Activated T-cell treated with anti-CD3 and anti-CD28 coated beads, Interleukin-2, amount 50 U/mL, for 24 hours (primary cell): ENCODE data around the gene TRAPPC6A.

ENCODE experiments used
- DNase-seq: peaks from one replicate; pipeline ENCODE4 v3.0.0-alpha.2; 2020
- H3K27ac Mint-ChIP-seq: 2 replicates; pipeline ENCODE4 v1.8.0; 2020; ENCODE audit warnings: mild to moderate bottlenecking, mixed read lengths
- H3K27me3 Mint-ChIP-seq: 2 replicates; pipeline ENCODE4 v1.8.0; 2020; ENCODE audit warnings: mixed read lengths
- H3K36me3 Mint-ChIP-seq: 2 replicates; pipeline ENCODE4 v1.8.0; 2020; ENCODE audit warnings: low read depth, mixed read lengths
- H3K4me1 Mint-ChIP-seq: 2 replicates; pipeline ENCODE4 v1.8.0; 2020; ENCODE audit warnings: low read depth, mixed read lengths
- H3K4me3 Mint-ChIP-seq: 2 replicates; pipeline ENCODE4 v1.8.0; 2020; ENCODE audit warnings: mild to moderate bottlenecking, moderate library complexity, mixed read lengths
- H3K9me3 Mint-ChIP-seq: 2 replicates; pipeline ENCODE4 v1.8.0; 2020; ENCODE audit warnings: mixed read lengths

TRAPPC6A gene

GRCh38 chr19:45151320-45151719, 26.7 kb downstream of the TRAPPC6A start:
- H3K27ac Mint-ChIP-seq, result peak overlapping the region; percentile 47
- peaks cover 24% of the 10 kb centered on the region for H3K4me1 Mint-ChIP-seq
- no peak overlapping the region for H3K4me3 Mint-ChIP-seq
- peaks cover 37% of the 10 kb centered on the region for H3K27me3 Mint-ChIP-seq
- H3K36me3 Mint-ChIP-seq, result peaks cover 11% of the 10 kb centered on the region
- H3K9me3 Mint-ChIP-seq, result peaks cover 4% of the 10 kb centered on the region
- no peak for DNase-seq

- DNase-seq, result no peak
- Mint-ChIP-seq H3K27me3 (peaks cover 37% of the 10 kb centered on the region), H3K4me3 (no peak overlapping the region), H3K9me3 (peaks cover 4% of the 10 kb centered on the region), H3K27ac (no peak overlapping the region), H3K4me1 (peaks cover 24% of the 10 kb centered on the region), H3K36me3 (peaks cover 15% of the 10 kb centered on the region)
These were observed 27.2 kb downstream of the TRAPPC6A start for GRCh38 chr19:45150751-45151281.

- Mint-ChIP-seq H3K4me1 (peaks cover 24% of the 10 kb centered on the region), H3K27me3 (peaks cover 31% of the 10 kb centered on the region), H3K9me3 (peaks cover 4% of the 10 kb centered on the region), H3K4me3 (no peak overlapping the region), H3K27ac (no peak overlapping the region), H3K36me3 (peaks cover 15% of the 10 kb centered on the region)
- no peak for DNase-seq
These were observed 27.9 kb downstream of the TRAPPC6A start for GRCh38 chr19:45150180-45150579.

GRCh38 chr19:45149129-45149528, 28.9 kb downstream of the TRAPPC6A start:
- H3K4me3 Mint-ChIP-seq, result no peak overlapping the region
- H3K27ac Mint-ChIP-seq, result no peak overlapping the region
- H3K36me3 Mint-ChIP-seq, result peaks cover 17% of the 10 kb centered on the region
- peaks cover 4% of the 10 kb centered on the region for H3K9me3 Mint-ChIP-seq
- peaks cover 24% of the 10 kb centered on the region for H3K27me3 Mint-ChIP-seq
- peaks cover 20% of the 10 kb centered on the region for H3K4me1 Mint-ChIP-seq
- no peak for DNase-seq

- peaks cover 18% of the 10 kb centered on the region for H3K27me3 Mint-ChIP-seq
- H3K4me1 Mint-ChIP-seq, result peaks cover 15% of the 10 kb centered on the region
- H3K27ac Mint-ChIP-seq, result no peak overlapping the region
- peaks cover 4% of the 10 kb centered on the region for H3K9me3 Mint-ChIP-seq
- no peak for DNase-seq
- H3K4me3 Mint-ChIP-seq, result no peak overlapping the region
- peaks cover 22% of the 10 kb centered on the region for H3K36me3 Mint-ChIP-seq
These were observed 30.0 kb downstream of the TRAPPC6A start for GRCh38 chr19:45147835-45148676.

GRCh38 chr19:45146741-45147205, 31.3 kb downstream of the TRAPPC6A start:
- H3K4me1 Mint-ChIP-seq, result peaks cover 12% of the 10 kb centered on the region
- peaks cover 29% of the 10 kb centered on the region for H3K36me3 Mint-ChIP-seq
- DNase-seq, result no peak
- peaks cover 8% of the 10 kb centered on the region for H3K27me3 Mint-ChIP-seq
- H3K27ac Mint-ChIP-seq, result no peak overlapping the region
- H3K4me3 Mint-ChIP-seq, result no peak overlapping the region
- no peaks in the 10 kb centered on the region for H3K9me3 Mint-ChIP-seq

GRCh38 chr19:45146251-45146650, 31.8 kb downstream of the TRAPPC6A start:
- Mint-ChIP-seq H3K36me3 (peaks cover 34% of the 10 kb centered on the region), H3K9me3 (no peaks in the 10 kb centered on the region), H3K27me3 (peaks cover 2% of the 10 kb centered on the region), H3K4me3 (no peak overlapping the region), H3K27ac (no peak overlapping the region), H3K4me1 (peaks cover 7% of the 10 kb centered on the region)
- no peak for DNase-seq

GRCh38 chr19:45145270-45146189, 32.5 kb downstream of the TRAPPC6A start:
- H3K4me1 Mint-ChIP-seq, result peaks cover 7% of the 10 kb centered on the region
- H3K27me3 Mint-ChIP-seq, result no peaks in the 10 kb centered on the region
- H3K9me3 Mint-ChIP-seq, result no peaks in the 10 kb centered on the region
- peaks cover 40% of the 10 kb centered on the region for H3K36me3 Mint-ChIP-seq
- no peak overlapping the region for H3K4me3 Mint-ChIP-seq
- DNase-seq, result no peak
- H3K27ac Mint-ChIP-seq, result no peak overlapping the region

GRCh38 chr19:45144431-45145269, 33.4 kb downstream of the TRAPPC6A start:
- Mint-ChIP-seq H3K4me1 (peaks cover 7% of the 10 kb centered on the region), H3K4me3 (no peak overlapping the region), H3K36me3 (peaks cover 43% of the 10 kb centered on the region), H3K9me3 (no peaks in the 10 kb centered on the region), H3K27me3 (no peaks in the 10 kb centered on the region), H3K27ac (no peak overlapping the region)
- DNase-seq, result no peak

- Mint-ChIP-seq H3K27me3 (no peaks in the 10 kb centered on the region), H3K27ac (peak overlapping the region; percentile 55), H3K4me1 (peaks cover 2% of the 10 kb centered on the region), H3K9me3 (no peaks in the 10 kb centered on the region), H3K36me3 (peaks cover 41% of the 10 kb centered on the region), H3K4me3 (no peak overlapping the region)
- DNase-seq, result no peak
These were observed 35.3 kb downstream of the TRAPPC6A start for GRCh38 chr19:45142726-45143110.

- H3K27me3 Mint-ChIP-seq, result no peaks in the 10 kb centered on the region
- DNase-seq, result no peak
- H3K9me3 Mint-ChIP-seq, result no peaks in the 10 kb centered on the region
- H3K4me1 Mint-ChIP-seq, result peaks cover 2% of the 10 kb centered on the region
- no peak overlapping the region for H3K4me3 Mint-ChIP-seq
- no peak overlapping the region for H3K27ac Mint-ChIP-seq
- peaks cover 38% of the 10 kb centered on the region for H3K36me3 Mint-ChIP-seq
These were observed 35.9 kb downstream of the TRAPPC6A start for GRCh38 chr19:45142016-45142725.

GRCh38 chr19:45141203-45141900, 36.7 kb downstream of the TRAPPC6A start:
- Mint-ChIP-seq H3K4me3 (no peak overlapping the region), H3K4me1 (peaks cover 2% of the 10 kb centered on the region), H3K27me3 (no peaks in the 10 kb centered on the region), H3K36me3 (peaks cover 33% of the 10 kb centered on the region), H3K27ac (no peak overlapping the region), H3K9me3 (no peaks in the 10 kb centered on the region)
- no peak for DNase-seq

GRCh38 chr19:45140533-45140932, 37.5 kb downstream of the TRAPPC6A start:
- Mint-ChIP-seq H3K27me3 (no peaks in the 10 kb centered on the region), H3K27ac (no peak overlapping the region), H3K4me1 (peaks cover 2% of the 10 kb centered on the region), H3K9me3 (no peaks in the 10 kb centered on the region), H3K4me3 (no peak overlapping the region), H3K36me3 (peaks cover 30% of the 10 kb centered on the region)
- no peak for DNase-seq
